ENCODE measurements around the gene CIPC.
A peak's percentile ranks its signal among the peaks of the same experiment; 100 is the strongest.

CIPC gene

GRCh38 chr14:77141214-77142004 is 43.4 kb downstream of the CIPC start, which contains the start of gene ZDHHC22:
Gene ZDHHC22 (minus strand): TSS chr14:77141791. CDS start chr14:77139738, 2,053 bp downstream.
- no peaks in the 10 kb centered on the region for H3K36me3 ChIP-seq (ENCODE audit: control insufficient read depth in 2 of 2, insufficient read depth in 2 of 2, low read length in 2 of 2)
- H3K27me3 ChIP-seq (ENCODE audit: control insufficient read depth in 1 of 2, insufficient read depth in 2 of 2, low read length in 2 of 2) = peaks cover 72 to 76% of the 10 kb centered on the region in 2 donors
- H3K4me3 ChIP-seq (ENCODE audit: low read length in 2 of 2) = peak within 1 kb of the TSS in 1 of 2 donors; percentile 62
- no peaks in the 10 kb centered on the region for H3K9me3 ChIP-seq (ENCODE audit: control insufficient read depth in 2 of 2, low read length in 2 of 2)
- no peak within 1 kb of the TSS for H3K27ac ChIP-seq (ENCODE audit: low read length)
- peaks cover 23% of the 10 kb centered on the region for H3K4me1 ChIP-seq (ENCODE audit: control insufficient read depth, insufficient read depth, low read length)
- no peak within 1 kb of the TSS for H3K9ac ChIP-seq (ENCODE audit: low read length in 2 of 2)

- Histone ChIP-seq H3K9me3 (ENCODE audit: control insufficient read depth in 2 of 2, low read length in 2 of 2) (no peaks in the 10 kb centered on the region), H3K4me3 (ENCODE audit: low read length in 2 of 2) (peak overlapping the region in 1 of 2 donors; percentile 62), H3K27me3 (ENCODE audit: control insufficient read depth in 1 of 2, insufficient read depth in 2 of 2, low read length in 2 of 2) (peaks cover 74 to 79% of the 10 kb centered on the region in 2 donors), H3K4me1 (ENCODE audit: control insufficient read depth, insufficient read depth, low read length) (peaks cover 23% of the 10 kb centered on the region), H3K27ac (ENCODE audit: low read length) (no peak overlapping the region), H3K36me3 (ENCODE audit: control insufficient read depth in 2 of 2, insufficient read depth in 2 of 2, low read length in 2 of 2) (no peaks in the 10 kb centered on the region), H3K9ac (ENCODE audit: low read length in 2 of 2) (no peak overlapping the region)
Observed at GRCh38 chr14:77142005-77142800, 44.1 kb downstream of the CIPC start.

DNA sequence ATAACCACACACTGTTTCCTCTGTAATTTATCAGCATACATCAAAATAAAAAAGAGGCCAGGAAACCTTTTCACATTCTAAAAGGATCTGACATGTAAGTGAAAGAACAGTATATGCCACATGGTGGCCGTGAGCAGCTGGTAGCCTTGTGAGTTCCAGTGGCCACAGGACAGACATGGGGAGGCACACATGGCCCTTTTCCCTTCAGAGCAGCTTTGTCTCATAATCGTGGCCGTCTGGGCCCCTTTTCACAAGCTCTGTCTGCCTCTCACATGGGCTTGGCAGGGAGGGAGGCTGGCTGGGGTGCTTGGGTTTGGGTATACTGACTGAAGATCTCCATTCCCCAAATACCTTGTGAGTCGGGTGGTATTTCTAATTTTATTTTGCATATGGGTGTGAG is 45.0 kb downstream of the CIPC start:
- Histone ChIP-seq H3K27me3 (ENCODE audit: control insufficient read depth in 1 of 2, insufficient read depth in 2 of 2, low read length in 2 of 2) (peaks cover 68 to 75% of the 10 kb centered on the region in 2 donors), H3K4me3 (ENCODE audit: low read length in 2 of 2) (no peak overlapping the region), H3K9me3 (ENCODE audit: control insufficient read depth in 2 of 2, low read length in 2 of 2) (no peaks in the 10 kb centered on the region), H3K27ac (ENCODE audit: low read length) (no peak overlapping the region), H3K36me3 (ENCODE audit: control insufficient read depth in 2 of 2, insufficient read depth in 2 of 2, low read length in 2 of 2) (no peaks in the 10 kb centered on the region), H3K4me1 (ENCODE audit: control insufficient read depth, insufficient read depth, low read length) (peaks cover 23% of the 10 kb centered on the region), H3K9ac (ENCODE audit: low read length in 2 of 2) (no peak overlapping the region)

DNA sequence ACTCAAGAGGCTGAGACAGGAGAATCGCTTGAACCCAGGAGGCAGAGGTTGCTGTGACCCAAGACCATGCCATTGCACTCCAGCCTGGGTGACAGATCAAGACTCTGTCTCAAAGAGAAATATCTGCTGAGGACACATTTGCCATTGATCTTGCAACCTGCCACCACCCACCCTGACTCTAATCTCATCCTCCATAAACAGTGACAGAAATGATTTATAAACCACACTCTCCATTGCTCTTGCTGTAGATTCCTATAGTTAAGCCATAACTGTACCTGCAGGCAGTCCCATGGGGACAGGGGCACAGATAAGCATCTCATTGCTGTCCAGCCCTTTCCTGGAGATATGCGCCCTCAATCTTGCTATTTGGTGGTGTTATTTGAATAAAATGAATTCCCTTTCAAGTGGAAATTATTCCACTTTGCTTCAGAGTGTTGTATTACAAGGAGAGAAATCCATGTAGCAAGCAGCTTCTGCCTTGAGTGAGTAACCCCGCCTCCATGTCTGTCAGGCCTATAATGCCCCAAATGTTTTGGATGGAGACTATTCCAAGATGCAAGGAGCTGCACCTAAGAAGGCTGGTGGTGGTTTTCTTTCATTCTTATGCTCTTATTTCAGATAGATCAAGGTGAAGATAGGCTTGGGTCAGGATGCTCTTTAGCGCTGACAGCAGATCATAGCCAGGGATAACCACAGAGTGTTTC is 46.5 kb downstream of the CIPC start:
- no peaks in the 10 kb centered on the region for H3K9me3 ChIP-seq (ENCODE audit: control insufficient read depth in 2 of 2, low read length in 2 of 2)
- H3K9ac ChIP-seq (ENCODE audit: low read length in 2 of 2) = no peak overlapping the region
- H3K4me3 ChIP-seq (ENCODE audit: low read length in 2 of 2) = no peak overlapping the region
- H3K4me1 ChIP-seq (ENCODE audit: control insufficient read depth, insufficient read depth, low read length) = peaks cover 21% of the 10 kb centered on the region
- H3K27me3 ChIP-seq (ENCODE audit: control insufficient read depth in 1 of 2, insufficient read depth in 2 of 2, low read length in 2 of 2) = peaks cover 54 to 61% of the 10 kb centered on the region in 2 donors
- no peaks in the 10 kb centered on the region for H3K36me3 ChIP-seq (ENCODE audit: control insufficient read depth in 2 of 2, insufficient read depth in 2 of 2, low read length in 2 of 2)
- H3K27ac ChIP-seq (ENCODE audit: low read length) = no peak overlapping the region

GRCh38 chr14:77145975-77146740 is 48.1 kb downstream of the CIPC start:
- H3K27ac ChIP-seq (ENCODE audit: low read length) = no peak overlapping the region
- H3K9me3 ChIP-seq (ENCODE audit: control insufficient read depth in 2 of 2, low read length in 2 of 2) = no peaks in the 10 kb centered on the region
- H3K36me3 ChIP-seq (ENCODE audit: control insufficient read depth in 2 of 2, insufficient read depth in 2 of 2, low read length in 2 of 2) = no peaks in the 10 kb centered on the region
- peaks cover 6% of the 10 kb centered on the region for H3K4me1 ChIP-seq (ENCODE audit: control insufficient read depth, insufficient read depth, low read length)
- peaks cover 43 to 46% of the 10 kb centered on the region in 2 donors for H3K27me3 ChIP-seq (ENCODE audit: control insufficient read depth in 1 of 2, insufficient read depth in 2 of 2, low read length in 2 of 2)
- H3K9ac ChIP-seq (ENCODE audit: low read length in 2 of 2) = no peak overlapping the region
- no peak overlapping the region for H3K4me3 ChIP-seq (ENCODE audit: low read length in 2 of 2)

DNA sequence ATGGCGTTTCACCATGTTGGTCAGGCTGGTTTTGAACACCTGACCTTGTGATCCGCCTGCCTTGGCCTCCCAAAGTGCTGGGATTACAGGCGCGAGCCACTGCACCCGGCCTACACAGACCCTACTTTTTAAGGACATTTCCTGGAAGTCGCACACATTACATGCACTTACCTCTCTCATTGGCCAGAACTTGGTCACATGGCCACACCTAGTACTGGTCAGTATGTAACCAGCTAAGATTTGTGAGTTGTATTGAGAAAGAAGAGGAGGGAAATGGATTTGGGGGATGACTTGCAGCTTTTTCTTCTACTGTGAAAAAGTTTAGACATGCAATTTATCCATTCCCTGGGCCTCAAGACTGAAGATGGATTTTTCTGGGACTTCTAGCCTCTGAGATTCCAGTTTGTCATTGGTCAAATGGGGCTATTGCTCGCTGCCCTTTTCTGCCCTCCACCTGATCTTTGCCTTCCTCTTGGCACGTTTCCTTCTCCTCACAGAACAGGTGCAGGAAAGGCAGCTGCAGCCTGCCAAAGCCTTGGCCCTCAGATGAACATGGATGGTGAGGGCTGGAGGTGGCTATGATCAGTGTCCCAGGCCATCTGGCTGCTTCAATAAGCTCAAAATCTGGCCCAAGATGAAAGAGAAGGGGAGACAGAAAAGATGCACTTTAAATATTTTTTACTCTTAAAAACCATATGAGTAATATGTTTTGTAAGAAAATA is 50.6 kb downstream of the CIPC start:
- Histone ChIP-seq H3K4me1 (ENCODE audit: control insufficient read depth, insufficient read depth, low read length) (no peaks in the 10 kb centered on the region), H3K27ac (ENCODE audit: low read length) (no peak overlapping the region), H3K9me3 (ENCODE audit: control insufficient read depth in 2 of 2, low read length in 2 of 2) (no peaks in the 10 kb centered on the region), H3K4me3 (ENCODE audit: low read length in 2 of 2) (no peak overlapping the region), H3K9ac (ENCODE audit: low read length in 2 of 2) (no peak overlapping the region), H3K27me3 (ENCODE audit: control insufficient read depth in 1 of 2, insufficient read depth in 2 of 2, low read length in 2 of 2) (peaks cover 24 to 33% of the 10 kb centered on the region in 2 donors), H3K36me3 (ENCODE audit: control insufficient read depth in 2 of 2, insufficient read depth in 2 of 2, low read length in 2 of 2) (no peaks in the 10 kb centered on the region)

DNA sequence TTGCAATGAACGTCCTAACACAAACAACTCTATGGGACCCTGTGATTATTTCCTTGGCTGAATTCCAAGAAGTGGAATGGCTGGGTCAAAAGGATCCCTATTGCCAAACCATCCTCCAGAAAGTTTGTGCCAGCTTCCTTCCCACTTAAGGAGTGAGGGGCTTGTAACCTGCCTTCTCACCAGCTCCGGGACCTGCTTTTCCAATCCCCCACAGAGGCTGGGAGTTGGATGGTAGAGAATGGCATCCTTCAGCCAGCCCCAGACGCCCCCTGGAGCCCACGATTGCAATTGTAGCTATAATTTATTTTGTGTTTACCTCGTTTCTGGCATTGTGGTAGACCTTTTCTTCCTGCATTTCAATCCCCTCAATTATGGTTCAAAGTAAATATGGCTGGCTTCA is 53.2 kb downstream of the CIPC start:
- peaks cover 22 to 26% of the 10 kb centered on the region in 2 donors for H3K27me3 ChIP-seq (ENCODE audit: control insufficient read depth in 1 of 2, insufficient read depth in 2 of 2, low read length in 2 of 2)
- H3K4me3 ChIP-seq (ENCODE audit: low read length in 2 of 2) = no peak overlapping the region
- no peak overlapping the region for H3K9ac ChIP-seq (ENCODE audit: low read length in 2 of 2)
- no peaks in the 10 kb centered on the region for H3K4me1 ChIP-seq (ENCODE audit: control insufficient read depth, insufficient read depth, low read length)
- no peaks in the 10 kb centered on the region for H3K9me3 ChIP-seq (ENCODE audit: control insufficient read depth in 2 of 2, low read length in 2 of 2)
- H3K36me3 ChIP-seq (ENCODE audit: control insufficient read depth in 2 of 2, insufficient read depth in 2 of 2, low read length in 2 of 2) = no peaks in the 10 kb centered on the region
- no peak overlapping the region for H3K27ac ChIP-seq (ENCODE audit: low read length)

- no peaks in the 10 kb centered on the region for H3K9me3 ChIP-seq (ENCODE audit: control insufficient read depth in 2 of 2, low read length in 2 of 2)
- peaks cover 17% of the 10 kb centered on the region in 2 donors for H3K27me3 ChIP-seq (ENCODE audit: control insufficient read depth in 1 of 2, insufficient read depth in 2 of 2, low read length in 2 of 2)
- no peaks in the 10 kb centered on the region for H3K36me3 ChIP-seq (ENCODE audit: control insufficient read depth in 2 of 2, insufficient read depth in 2 of 2, low read length in 2 of 2)
- no peak overlapping the region for H3K27ac ChIP-seq (ENCODE audit: low read length)
- H3K4me3 ChIP-seq (ENCODE audit: low read length in 2 of 2) = no peak overlapping the region
- H3K9ac ChIP-seq (ENCODE audit: low read length in 2 of 2) = no peak overlapping the region
- no peaks in the 10 kb centered on the region for H3K4me1 ChIP-seq (ENCODE audit: control insufficient read depth, insufficient read depth, low read length)
Observed at GRCh38 chr14:77151918-77152588, 54.0 kb downstream of the CIPC start.

DNA sequence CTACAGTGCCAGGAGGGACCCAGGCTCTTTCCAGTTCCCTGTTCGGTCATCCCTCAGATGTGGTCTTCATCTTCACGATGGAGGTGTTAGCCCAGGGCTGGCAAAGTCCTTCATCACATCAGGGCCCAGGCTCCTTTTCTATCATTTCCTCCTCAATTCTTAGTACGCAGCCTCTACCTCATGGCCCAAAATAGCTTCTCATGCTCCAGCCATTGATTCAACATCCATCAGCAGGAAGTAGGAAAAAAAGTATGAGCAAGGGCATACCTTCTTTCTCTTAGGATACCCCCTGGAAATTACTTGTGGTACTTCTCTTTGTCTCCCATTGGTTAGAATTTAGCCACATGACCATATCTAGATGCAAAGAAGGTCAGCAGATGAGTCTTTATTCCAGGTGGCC is 55.7 kb downstream of the CIPC start:
- no peaks in the 10 kb centered on the region for H3K9me3 ChIP-seq (ENCODE audit: control insufficient read depth in 2 of 2, low read length in 2 of 2)
- peaks cover 10% of the 10 kb centered on the region for H3K4me1 ChIP-seq (ENCODE audit: control insufficient read depth, insufficient read depth, low read length)
- no peaks in the 10 kb centered on the region for H3K36me3 ChIP-seq (ENCODE audit: control insufficient read depth in 2 of 2, insufficient read depth in 2 of 2, low read length in 2 of 2)
- H3K27me3 ChIP-seq (ENCODE audit: control insufficient read depth in 1 of 2, insufficient read depth in 2 of 2, low read length in 2 of 2) = peaks cover 21 to 25% of the 10 kb centered on the region in 2 donors
- H3K4me3 ChIP-seq (ENCODE audit: low read length in 2 of 2) = no peak overlapping the region
- no peak overlapping the region for H3K27ac ChIP-seq (ENCODE audit: low read length)
- no peak overlapping the region for H3K9ac ChIP-seq (ENCODE audit: low read length in 2 of 2)

All from stomach smooth muscle (tissue), 2 donors.